GM19324 (cell line): ENCODE measurements around the gene CROCC2.

ENCODE experiments used
- ATAC-seq: cut with Tn5 transposase; IDR thresholded peaks from one replicate; pipeline ENCODE4 v1.9.1; 2021; ENCODE audit warnings: mild to moderate bottlenecking, moderate library complexity; ENCODE audit not compliant: unreplicated experiment, low FRiP score

CROCC2 gene

DNA sequence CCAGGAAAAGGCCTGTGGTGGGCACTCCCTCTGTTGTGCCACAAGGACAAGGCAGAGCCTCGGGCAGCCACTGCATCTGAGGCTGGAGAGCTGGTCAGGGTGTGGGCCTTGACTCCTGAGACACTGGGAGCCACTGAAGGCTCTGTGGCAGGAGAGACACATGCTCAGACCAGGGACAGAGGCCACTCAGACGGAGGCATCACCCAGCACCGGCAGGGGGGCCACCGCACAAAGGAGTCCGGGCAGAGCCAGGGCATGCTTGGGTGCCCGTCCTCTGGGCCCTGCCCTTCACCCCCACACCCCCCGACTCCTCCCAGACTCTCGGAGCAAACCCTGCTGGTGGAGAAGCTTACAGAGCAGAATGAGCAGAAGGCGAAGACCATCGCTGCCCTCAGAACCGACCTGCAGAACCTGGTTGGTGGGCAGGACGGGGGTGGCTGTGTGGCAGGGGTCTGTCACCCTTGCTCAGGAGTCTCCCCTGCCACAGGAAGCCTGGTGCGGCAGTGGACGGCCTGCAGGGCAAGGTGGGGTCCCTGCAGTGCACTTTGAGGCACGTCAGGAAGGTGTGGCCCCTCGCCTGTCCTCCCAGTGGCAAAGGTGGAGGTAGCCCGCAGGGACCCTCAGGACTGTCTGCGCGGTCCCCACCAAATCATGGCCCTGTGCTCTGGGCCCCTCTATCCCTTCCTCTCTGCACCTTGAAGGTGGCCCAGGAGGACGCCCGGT lies 26.0 kb downstream of the CROCC2 start:
- no peak for ATAC-seq

DNA sequence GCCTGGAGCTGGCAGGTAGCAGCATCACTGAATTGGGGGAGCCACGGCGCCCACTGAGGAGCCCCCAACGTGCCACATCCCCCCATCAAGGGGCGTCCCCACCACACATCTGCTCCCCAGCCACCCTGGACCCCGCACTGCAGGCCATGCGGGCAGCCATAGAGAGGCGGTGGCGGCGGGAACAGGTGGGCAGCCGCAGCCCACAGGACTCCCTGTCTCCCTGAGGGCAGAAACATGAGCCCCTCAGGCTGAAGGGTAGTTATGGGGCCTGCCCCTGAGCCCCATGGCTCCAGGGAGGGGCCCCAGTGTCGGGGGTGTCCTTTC lies 26.6 kb downstream of the CROCC2 start:
- ATAC-seq: no peak

DNA sequence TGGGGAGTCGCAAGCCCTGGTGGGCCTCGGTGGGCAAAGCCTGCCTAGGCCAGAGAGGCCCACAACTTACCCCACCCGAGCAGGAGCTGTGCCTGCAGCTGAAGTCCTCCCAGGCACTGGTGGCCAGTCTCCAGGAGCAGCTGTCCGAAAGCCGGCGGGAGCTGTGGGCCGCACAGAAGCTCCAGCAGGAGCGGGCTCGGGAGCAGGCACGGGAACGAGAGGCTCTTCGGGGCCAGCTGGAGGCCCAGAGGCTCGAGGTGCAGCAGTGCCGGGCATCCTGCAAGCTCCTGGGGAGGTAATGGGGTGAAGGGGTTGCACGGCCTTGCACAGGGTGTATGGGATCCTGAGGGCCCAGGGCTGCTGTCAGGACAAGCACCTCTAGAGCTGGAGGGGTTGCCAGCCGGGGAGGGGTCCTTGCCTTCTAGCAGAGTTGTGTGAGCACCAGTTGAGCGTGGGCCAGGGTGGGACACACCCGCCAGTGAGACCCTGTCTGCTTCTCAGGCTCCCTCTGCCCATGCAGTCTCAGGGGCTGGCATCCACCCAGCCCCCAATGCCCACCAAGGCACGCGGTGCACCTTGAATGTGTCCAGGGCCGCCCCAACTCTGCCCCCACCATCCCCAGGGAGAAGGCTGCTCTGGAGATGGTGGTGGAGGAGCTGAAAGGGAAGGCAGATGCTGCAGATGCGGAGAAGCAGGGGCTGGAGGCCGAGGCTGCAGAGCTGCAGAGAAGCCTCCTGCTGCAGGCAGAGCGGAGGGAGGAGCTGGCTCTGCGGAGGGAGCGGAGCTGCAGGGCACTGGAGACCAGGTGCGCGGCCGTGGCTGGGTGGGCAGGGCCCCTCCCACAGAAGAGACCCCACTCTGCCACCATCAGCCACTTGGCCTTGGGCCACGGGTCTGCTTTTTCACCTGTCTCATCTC lies 27.2 kb downstream of the CROCC2 start:
- ATAC-seq: no peak

DNA sequence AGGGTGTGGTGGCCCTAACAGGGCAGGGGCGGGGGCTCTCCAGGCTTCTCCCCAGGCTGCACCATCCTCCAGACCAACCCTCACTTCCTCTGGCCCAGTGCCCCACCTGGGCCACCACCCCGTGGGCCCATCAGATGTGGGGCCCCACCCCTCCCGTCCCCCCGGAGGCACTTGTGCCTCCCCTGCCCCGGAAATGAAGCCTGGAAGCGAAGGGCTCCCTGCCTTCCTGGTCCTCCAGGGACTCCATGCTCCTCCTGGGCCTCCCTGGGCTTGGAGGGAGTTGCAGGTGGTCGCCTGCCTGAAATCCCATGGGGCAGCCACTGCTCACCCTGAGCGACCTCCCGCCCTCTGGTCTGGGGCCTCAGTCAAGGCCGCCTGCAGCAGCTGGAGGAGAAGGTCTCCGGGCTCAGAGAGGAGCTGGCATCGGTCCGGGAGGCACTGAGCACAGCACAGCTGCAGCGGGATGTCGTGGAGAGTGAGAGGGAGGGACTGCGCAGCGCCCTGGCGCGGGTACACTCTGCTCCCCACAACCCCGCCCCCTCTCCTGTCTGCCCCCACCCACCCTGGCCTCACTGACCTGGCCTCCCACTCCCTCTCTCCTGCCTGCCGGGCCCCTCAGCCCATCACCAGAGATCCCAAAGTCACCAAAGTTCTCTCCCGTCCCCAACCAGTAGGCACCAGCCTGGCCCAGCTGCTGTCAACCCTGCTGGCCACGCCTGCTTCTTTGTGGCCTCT lies 28.0 kb downstream of the CROCC2 start:
- no peak for ATAC-seq

DNA sequence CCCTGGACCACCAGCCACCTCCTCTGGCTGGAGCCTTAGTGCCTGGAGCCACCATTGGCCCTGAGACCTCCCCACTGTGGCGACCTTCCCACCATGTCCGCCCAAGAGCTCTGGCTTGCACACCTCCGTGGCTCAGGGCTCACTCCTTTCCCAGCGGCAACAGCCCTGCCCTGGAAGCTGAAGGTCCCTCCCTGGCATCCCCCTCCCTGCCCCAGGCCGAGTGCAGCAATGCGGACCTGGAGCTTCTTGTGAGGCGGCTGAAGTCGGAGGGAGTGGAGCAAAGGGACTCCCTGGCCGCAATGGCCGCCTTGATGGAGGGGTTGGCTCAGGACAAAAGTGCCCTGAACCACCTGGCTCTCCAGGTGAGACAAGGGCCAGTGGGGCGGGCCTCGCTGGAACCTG lies 28.6 kb downstream of the CROCC2 start:
- ATAC-seq: no peak

DNA sequence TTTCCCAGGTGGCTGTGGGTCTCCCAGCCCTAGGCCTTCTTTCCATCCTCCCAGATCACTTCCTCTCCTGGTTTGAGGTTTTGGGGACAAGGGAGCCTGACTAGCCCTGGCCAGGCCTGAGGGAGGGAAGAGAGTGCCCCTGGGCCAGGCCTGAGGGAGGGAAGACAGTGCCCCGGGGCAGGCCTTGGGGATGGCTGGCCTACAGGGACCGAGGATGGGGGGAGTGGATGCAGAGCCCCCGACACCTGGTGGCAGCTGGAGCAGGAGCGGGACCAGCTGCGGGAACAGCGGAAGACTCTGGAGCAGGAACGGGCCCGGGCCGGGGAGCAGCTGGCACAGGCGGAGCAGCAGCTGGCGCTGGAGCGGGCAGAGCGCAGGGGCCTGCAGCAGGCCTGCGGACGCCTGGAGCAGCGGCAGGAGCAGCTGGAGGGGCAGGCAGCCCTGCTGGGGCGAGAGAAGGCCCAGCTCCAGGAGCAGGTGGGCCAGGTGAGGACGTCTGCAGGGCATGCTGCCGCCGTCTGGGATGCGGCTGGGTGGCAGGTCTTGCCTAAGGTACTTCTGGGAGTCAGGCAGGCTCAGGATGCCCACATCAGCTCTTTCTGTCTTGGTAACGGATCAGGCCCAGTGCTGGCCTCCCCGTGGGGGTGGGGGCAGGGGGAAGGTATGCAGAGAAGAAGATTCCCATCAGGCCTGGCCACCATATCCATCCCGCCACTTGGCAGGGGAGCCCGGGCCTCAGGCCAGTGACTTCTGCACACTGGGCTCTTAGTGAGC lies 29.2 kb downstream of the CROCC2 start:
- no peak for ATAC-seq

DNA sequence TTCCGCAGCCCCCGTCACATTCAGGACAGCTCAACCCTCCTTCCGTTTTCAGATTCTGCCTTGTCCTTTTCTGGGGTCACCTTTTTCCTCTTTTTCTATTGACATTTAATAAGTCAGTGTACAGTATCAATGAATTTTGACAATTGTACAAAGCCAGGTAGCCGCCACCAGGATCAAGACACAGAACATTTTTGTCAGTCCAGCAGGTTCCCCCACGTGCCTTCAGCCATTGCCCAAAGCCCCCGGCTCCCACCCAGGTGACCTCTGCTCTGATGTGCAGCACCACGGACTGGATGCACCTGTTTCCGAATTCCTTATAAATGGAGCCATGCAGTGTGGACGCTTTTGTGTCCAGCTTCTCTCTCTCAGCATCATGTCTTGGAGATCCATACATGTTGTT lies 30.0 kb downstream of the CROCC2 start:
- ATAC-seq: no peak

DNA sequence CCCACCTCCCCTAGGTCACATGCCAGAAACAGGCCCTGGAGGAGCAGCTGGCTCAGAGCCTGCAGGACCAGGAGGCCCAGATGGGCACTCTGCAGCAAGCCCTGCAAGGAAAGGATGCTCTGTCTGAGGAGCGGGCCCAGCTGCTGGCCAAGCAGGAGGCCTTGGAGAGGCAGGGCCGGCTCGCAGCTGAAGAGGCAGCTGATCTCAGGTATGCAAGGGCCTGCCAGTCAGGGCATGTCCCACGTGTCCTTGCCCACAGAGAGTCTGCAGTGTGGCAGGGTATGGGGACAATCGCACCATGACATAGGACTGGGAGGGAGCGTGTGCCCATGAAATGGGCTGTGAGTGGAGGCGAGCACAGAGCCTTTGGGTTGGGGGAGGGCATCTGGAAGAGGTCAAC lies 39.9 kb downstream of the CROCC2 start:
- ATAC-seq: no peak

DNA sequence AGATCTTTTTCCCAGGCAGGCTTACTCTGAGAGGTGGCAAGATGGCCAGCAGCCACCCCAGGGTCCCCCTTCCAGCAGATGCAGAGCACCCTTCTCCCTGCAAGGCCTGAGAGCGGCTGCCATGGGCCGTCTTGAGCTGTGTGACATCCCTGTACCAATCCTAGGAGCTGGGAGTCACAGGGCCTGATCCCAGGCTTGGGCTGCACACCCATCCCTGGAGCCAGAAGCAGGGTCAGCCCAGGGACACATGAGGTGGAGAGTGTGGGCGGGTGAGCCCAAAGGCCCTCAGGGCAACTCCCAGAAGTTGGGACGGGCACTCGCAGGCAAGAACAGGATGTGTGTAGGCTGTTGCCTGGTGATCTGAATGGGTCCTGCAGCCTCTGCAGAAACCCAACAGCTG lies 40.5 kb downstream of the CROCC2 start:
- ATAC-seq: no peak

DNA sequence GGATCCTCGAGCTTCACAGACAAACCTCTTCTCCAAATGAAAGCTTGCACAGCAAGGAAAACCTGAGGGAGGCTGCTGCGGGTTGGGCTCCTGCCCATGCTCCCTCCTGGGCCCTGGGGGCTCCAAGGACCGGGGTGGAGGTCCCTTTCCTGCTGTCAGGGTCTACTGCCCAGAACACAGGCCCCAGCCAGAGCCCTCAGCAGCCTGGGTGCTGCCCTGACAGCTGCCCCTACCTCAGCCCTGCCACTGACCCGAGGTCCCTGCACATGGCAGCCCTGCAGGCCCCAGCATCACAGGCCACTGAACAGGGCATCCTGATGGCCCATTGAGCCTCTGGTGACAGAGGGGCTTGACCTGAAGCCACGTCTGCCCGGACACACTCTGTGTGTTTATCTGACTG lies 41.0 kb downstream of the CROCC2 start:
- ATAC-seq: no peak

DNA sequence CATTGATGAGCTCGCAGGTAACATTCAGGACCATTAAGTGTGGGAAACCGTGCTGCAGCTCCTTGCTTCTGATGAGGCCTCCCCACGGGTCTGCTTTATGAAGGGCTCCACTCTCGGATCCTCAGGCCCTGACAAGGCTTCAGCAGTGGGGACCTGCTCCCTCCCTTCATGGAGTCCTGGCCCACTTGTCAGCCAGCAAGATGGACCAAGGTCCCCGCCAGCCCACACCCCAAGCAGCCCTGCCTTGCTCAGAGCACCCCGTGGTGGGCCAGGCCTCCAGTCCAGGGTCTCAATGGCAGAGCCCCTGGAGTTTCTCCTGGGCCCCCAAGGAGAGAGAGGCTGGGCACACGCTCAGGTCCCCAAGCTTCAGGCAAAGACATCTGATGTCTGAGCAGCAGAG lies 41.5 kb downstream of the CROCC2 start:
- no peak for ATAC-seq

DNA sequence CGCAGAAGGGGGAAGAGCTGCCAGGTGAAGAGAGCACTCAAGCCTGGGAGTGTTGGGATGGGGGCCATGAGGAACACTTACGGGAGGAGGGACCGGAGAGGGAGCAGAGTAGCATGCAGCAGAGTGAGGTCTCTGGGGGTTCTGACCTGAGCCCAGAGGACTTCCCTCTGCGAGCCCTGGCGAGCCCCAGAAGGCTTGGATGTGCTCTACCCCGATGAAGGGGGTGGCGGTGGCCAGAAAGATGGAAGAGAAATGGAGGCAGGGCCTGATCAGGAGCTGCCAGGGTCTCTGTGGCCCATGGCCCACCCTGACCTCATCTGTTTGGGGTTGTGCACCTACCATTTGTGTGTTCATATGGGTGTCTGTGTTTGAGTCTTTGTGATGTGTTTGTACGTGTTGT lies 42.0 kb downstream of the CROCC2 start:
- ATAC-seq: no peak

DNA sequence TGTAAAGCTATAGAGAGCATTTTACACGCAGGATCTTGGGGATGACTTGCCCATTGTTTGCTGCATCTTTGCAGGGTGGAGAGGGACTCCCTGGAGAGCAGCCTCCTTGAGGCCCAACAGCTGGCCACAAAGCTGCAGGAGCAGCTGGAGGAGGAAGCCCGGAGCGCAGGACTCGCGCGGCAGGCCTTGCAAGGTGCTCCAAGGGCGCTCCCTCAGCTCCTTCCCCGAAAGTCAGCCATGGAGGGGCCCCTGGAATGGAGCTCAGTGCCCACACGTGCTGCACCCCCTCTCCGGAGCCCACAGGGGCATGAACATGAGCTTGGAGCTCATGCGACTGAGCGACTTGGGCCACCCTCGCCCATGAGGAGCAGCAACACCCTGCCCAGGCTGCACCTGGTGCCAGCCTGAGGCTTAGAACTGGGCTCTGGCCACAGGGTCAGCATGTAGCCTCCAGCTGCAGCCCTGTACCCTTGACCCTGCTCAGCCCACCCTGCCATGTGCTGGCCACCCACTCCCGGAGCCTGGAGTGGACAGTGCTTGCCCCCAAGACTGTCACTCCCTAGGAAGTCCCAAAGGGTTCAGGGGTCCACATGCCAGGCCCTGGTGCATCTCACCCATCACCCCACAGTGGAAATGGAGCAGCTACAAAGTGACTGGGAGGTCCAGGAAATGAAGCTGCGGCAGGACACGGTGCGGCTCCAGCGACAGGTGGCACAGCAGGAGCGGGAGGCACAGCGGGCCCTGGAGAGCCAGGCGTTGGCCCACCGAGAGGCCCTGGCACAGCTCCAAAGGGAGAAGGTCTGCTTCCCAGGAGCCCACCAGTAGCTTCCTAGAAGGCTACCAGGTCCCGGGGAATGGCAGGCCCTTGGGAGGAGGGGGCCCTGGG lies 43.0 kb downstream of the CROCC2 start:
- ATAC-seq: no peak

DNA sequence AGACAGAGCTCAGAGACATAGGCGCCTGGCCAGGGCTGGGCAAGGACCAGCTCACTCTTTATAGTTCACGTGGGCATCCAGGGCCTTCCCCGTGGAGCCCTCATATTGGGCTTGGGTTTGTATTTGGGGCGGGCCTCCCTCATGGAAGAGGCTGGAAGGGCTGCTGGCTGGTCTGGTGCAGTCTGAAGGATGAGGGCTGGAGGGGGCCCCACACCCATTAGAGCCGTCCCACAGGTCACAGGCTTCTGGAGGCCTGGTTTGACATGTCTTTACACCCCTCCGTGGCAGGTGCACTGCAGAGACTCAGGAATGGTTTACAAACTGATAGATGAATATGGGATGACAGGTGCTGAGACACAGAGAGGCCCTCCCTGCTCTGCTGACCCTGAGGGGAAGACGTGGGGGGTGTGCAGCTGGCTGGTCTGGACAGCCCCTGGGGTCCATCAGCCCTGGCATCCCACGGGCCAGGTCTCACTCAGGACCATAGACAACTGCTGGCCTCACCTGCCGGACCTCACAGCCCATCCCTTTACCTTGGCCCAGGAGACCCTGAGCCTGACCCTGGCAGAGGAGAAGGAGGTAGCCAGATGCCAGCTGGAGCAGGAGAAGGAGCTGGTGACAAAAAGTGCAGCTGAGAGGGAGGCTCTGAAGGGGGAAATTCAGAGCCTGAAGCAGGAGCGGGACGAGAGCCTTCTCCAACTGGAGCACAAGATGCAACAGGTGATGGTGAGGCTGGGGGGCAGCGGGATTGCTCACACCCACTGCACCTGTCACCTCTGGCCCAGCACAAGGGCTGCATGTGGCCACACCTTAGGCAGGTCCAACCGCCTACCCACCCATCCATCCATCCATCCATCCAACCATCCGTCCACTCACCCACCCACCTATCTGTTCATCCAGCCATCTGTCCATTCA lies 43.9 kb downstream of the CROCC2 start:
- ATAC-seq: no peak

DNA sequence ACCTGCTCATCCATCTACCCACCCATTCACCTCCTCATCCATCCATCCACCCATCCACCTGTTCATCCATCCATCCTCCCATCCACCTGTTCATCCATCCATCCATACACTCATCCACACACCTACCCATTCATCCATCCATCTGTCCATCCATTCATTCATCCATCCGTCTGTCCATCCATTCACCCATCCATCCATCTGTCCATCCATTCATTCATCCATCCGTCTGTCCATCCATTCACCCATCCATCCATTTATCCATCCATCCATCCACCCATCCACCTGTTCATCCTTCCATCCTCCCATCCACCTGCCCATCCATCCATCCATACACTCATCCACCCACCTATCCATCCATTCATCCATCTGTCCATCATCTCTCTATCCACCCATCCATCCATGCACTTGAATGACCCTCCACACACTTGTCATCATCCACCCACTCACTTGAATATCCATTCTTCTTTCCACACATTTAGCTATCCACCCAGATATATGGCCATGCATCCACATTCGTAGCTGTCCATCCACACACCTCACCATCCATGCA lies 45.0 kb downstream of the CROCC2 start:
- no peak for ATAC-seq

DNA sequence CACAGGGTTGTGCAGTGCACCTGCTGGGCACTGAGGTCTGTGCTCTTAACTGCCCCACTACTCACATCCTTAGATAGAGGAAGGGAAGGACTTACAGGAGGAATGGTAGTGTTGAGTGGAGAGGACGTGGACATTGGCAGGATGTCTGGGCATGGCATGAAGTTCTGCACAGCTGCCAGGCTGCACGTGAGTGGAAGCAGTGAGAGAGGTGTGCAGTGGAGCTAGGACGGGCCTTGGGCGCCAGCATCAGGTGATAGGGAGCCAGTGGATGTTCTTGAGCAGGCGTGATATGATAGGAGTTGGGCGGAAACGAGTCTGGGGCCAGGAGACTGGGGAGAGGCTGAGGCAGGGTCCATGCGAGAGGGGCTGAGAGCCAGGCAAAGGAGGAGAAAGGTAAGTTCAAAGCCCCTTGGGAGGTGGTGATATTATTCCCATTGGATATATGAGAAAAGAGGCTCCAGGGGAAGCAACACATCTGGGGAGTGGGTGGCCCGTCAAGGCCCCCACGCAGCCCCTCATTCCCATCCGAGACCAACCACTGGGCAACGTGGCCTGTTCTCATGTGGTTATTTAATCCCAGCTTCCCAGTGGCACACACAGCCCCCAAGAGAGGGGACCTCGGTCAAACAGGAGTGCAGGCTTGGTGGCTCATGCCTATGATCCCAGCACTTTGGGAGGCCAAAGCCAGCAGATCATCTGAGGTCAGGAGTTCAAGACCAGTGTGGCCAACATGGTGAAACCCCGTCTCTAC lies 46.5 kb downstream of the CROCC2 start:
- no peak for ATAC-seq
